HG02870 (cell line): ENCODE results near the gene PIAS2.

Experiments
- ATAC-seq: cut with Tn5 transposase; IDR thresholded peaks from one replicate; pipeline ENCODE4 v1.9.1; 2021; ENCODE audit warnings: mild to moderate bottlenecking, moderate library complexity; ENCODE audit not compliant: unreplicated experiment

Gene PIAS2

DNA sequence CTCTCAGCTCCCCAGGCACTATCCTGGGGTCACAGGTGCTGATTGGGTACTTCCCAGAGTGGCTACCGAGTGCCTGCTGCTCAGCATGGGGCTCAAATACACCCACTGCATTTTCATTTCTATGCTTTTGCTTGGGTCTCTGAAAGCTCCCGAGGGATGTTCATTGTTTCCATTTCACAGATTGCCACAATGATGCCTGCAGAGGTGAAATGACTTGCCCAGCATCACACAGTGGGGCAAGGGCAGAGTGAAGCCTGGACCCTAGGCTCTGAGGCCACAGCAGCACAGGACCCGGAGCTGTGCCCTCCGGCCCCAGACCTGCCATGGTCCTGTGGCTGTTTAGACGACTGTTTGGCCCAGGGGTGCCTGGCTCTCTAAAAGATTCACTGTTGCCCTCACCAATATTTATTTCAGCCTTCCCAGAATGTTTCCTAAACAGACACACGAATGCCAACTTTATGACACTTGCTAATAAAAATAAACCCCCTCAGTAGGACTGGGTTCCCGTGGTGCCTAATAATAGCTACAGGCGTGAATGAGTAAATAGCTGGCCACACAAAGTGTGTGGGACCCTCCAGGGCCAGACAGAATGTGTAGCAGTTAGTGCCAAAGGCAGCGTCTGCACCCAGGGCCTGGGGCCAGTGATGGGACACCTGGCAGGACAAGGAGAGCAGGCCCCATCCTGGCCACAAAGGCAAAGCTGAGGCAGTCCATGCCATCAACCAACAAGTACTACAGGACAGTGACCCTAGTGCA, 149.0 kb downstream of the PIAS2 start:
- no peak for ATAC-seq

DNA sequence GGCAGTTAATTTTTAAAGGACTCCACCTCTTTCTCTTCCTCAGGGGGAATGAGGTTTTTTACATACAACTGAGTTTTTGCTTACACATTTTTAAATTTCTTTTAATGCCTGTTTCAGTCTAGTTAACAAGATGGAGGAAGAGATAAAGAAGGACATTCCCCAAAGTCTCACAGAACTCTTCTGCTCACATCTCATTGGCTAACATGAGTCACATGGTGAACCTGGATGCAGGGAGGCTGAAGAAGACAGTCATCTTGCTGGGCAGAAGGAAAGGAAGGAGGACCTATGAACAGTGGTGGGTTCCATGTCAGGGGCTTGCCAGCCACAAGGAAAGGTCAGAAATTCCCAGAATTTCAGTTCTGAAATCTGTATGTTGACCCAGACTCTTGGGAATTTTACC, 150.1 kb downstream of the PIAS2 start:
- ATAC-seq: no peak

DNA sequence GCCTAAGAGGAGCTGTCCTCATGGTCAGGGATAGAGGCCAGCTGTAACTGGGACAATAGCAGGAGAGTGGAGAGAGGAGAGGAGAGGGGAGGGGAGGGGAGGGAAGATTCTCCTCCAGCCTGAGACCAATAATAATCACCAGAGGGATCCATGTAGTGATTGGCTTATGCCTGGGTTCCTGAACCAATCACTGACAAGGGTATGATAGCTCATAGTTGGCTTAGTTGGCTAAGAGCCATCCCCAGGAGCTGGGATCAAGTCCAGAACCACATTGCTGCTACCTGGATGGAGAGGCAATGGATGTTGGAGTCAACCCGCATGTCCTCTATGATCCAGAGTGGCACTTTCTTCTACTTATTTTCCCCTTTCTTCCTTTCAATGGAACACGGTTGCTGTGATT, 152.7 kb downstream of the PIAS2 start:
- no peak for ATAC-seq

DNA sequence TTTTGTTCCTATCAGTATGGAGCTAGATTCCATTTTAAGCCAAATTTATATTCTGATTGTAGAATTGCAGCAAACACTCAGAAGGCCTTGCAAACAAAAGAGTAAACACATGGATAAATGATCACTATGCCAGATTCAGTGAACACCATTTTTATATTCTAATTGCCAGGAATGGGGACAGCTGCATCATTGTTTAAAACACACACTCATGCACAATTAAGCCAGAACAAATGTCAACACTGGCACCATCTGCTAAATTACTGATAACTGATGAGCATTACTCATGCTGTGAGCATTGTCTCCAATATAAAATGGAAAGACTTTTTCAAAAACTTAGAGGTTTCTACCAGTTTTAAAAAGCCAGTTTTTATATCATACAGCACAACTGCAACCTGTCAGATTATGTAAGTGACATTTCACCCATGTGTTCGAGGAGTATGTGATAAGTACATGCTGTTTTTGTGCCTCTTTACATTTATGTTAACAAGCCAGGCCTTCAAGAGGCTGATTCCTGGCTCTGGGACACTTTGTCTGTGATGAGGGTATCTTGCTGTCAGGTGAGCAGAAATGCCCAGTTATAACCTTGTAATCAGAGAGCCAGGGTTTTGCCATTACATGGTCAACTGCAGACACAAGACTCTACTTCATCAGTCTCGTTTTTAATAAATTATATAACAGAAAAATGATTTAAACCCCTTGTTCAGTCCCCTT, 156.1 kb downstream of the PIAS2 start:
- no peak for ATAC-seq

DNA sequence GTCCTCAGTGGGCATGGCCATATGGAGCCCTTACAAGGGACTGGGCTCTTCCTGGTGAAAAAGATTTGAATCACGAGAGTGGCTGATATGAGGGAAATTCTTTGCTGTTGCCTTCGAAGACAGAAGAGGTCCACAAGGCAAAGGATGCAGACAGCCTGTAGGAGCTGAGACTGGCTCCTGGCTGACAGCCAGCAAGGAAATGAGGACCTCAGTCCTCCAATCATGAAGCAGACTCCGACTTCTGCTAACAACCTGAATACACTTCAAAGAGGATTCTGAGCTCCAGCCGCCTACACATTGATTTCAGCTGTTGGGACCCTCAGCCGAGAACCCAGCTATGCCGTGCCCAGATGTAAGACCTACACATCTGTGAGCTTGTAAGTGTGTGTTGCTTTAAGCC, 157.4 kb downstream of the PIAS2 start:
- no peak for ATAC-seq

DNA sequence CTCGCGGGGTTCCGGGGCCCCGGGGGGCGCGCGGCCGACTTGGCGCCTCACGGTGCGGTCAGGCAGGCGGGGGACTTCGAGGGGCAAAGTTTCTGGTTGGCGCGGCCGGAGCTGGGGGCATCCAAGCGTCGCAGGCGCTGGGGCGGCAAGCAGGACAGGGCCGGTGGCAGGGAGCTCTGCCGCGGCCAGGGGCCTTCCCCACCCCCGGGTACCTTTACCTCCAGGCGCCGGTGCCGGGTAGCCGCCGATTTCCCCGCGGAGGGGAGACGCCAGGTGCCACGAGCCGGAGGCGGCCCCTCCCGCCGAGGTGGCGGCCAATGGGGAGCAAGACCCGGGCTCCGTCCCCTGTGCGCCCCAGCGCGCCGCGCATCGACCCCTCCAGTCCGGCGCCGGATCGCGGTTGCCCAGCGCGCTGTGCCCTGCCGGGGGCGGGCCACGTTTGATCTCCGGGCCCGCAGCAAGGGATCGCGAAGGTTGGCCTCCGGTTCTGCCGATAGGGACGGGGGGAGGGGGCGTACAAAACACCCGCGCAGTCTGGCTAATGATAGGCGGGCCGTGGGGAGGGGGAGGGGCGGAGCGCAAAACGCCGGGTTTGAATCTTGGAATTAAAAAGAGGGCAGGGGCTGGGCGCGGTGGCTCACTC, 160.6 kb downstream of the PIAS2 start, which contains the start of gene ST8SIA5:
Gene ST8SIA5 (minus strand): TSS at position 495 of the 643 bp plus-strand sequence. CDS start 545 bp downstream, outside the sequence.
- ATAC-seq: no peak

DNA sequence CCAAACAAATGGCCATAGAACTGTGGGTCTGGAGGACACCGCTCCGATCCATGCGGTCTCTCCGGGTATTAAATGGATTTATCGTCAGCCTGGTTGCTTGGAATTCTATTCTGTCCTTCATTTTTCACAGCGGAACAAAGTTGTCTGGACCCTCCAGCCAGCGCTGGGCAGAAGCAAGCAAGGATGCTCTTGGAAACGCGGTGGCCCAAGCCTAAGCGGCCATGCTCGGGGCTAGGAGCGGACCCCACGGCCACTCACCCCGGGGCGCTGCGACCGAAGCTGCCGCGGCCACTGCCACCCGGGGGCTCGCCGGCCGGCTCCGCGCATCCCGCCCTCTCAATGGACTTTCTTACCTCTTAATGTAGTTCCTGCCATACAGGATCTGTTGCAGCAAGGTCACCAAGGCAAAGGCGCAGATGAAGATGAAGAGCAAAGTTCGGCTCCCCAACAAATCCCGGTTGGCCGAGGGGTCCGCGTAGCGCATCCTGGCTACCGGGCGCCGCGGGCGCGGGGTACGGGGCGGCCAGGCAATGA, 161.2 kb downstream of the PIAS2 start:
- no peak for ATAC-seq

DNA sequence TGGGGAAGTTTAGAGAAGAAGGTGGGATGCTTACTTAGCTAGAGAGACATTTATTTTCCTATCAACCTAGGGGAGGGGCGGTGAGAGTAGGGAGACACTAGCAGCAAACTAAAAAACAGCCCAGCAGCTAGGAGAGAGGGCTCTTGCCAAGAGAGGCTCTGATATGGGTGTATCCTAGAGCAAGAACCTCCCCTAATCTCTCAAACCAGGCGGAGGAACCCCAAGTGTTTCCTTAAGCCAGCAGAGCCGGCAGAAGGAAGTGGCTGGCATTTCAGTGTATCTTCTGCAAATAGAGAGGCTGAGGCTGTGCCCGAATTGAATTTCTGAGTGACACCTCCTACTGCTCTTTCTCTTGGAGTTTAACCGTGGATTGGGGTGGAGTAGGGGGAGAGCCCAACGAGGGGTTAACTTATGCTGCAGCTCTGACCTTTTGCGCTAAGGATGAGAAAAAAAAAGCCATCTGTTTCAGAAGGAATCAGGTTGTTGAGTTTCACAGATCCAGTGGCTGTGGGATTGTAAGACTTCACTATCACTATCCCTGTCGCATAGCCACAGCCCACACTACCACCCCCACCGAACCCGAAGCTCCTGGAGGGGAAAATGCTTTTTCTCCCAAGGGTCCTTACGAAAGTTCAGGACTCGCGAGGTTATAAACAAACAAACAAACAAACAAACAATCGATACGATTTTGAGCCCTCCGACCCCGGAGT, 161.8 kb downstream of the PIAS2 start:
- ATAC-seq: no peak

DNA sequence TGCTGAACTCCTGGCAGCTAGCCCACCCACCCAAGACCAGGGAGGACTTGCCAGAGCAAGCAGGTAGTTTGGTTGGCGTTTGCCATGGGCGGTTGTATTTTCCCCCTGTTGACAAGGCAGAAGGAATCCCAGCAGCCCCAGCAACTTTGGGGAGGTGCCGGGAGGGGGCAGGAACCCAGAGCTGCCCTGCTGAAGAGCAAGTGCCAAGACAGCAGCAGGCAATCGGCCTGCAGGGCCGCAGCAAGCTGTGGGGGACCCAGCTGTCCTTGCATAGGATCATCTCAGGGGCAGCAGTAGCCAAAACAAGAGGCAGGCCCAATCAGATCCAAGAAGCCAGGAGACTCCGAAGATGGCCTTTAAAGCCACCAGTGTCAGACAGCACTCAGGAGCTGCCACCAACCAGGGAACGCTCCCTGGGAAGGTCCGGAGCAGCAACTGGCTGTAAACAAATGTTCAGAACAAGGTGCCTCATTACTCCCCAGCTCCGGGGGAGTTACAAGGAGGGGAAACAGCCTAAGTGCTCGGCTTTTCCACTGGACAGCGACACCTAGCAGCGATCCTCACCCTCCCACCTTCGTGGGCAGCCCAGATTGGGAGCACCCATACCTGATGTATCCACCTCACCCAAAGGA, 162.5 kb downstream of the PIAS2 start:
- no peak for ATAC-seq

DNA sequence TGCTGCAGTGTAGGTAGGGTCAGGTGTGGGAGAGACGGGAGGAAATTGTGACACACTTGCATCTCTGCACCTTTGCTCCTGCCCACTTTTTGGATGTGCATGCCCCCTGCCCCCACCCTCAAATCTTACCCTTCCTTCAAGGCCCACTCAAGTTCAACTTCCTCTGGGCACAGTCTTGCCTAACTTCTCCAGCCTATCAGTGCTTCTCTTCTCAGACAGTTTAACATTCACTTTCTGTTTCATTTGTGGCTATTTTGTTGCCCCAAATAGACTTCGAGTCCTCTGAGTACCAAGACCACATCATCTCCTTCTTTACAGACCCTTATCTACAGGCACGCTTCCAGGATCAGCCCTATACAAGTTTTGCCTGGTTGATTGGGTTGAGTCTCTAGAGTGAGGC, 163.1 kb downstream of the PIAS2 start:
- ATAC-seq: peak; percentile 48
